Astrocyte of the spinal cord (primary cell): ENCODE data around the gene ARHGEF33.

Source experiments
- DNase-seq: peaks from one replicate; pipeline ENCODE4 v3.0.0; 2011; ENCODE audit warnings: low read depth, low spot score
- H3K4me3 ChIP-seq: 2 replicates; pipeline ENCODE4 v1.5.1; 2011; ENCODE audit warnings: low read depth, mild to moderate bottlenecking, low read length, moderate library complexity
- CTCF ChIP-seq: IDR thresholded peaks from 2 replicates; pipeline ENCODE4 v1.5.1; 2012; ENCODE audit warnings: low read depth, mild to moderate bottlenecking, low read length, inconsistent platforms
- in situ Hi-C: cut with HindIII; loops from 2 replicates; pipeline ENCODE4 v1.10.0; 2017; ENCODE audit warnings: low sequenced_read_pairs

Gene ARHGEF33

DNA sequence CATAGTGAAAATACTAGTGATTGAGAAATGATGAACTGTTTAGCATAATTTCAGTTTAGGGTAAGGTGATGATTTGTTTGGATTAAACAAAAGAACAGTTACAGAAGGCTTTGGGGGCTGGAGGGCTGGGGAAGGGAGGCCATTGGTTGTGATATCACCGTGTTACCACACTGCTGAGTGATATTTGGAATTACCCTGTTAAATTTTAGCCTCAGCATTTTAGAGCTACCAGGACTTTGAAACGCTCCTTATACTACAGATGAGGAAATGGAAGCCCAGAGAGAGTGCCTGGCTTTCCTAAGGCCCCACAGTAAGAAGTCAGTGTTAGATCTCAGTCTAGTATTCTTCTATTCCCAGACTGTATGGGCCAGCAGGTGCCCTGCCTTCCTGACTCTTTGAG, 15.6 kb downstream of the ARHGEF33 start:
- TF ChIP-seq CTCF = no peak
- no peak overlapping the region for H3K4me3 ChIP-seq
- in situ Hi-C loops = no loop called here
- DNase-seq = no peak

DNA sequence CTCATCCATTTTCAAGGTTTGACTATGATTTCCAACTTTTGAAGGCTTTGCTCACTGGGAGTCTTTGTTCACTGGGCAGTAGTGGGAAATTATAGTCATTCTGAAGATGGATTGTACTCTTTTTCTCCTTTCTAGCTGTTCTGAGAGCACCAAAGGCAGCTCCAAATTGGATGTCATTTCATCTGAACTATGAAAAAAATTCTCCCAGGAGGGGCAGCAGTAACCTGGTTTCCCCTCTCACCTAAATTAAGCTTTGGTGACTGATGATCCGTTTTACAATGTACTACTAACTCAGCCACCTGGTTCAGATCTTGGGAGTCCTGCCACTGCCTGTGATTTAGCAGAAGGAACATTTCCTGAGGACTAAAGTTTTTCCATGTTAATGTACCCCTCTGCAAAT, 17.6 kb downstream of the ARHGEF33 start:
- H3K4me3 ChIP-seq = no peak overlapping the region
- in situ Hi-C loops = no loop called here
- DNase-seq = no peak
- TF ChIP-seq CTCF = no peak

DNA sequence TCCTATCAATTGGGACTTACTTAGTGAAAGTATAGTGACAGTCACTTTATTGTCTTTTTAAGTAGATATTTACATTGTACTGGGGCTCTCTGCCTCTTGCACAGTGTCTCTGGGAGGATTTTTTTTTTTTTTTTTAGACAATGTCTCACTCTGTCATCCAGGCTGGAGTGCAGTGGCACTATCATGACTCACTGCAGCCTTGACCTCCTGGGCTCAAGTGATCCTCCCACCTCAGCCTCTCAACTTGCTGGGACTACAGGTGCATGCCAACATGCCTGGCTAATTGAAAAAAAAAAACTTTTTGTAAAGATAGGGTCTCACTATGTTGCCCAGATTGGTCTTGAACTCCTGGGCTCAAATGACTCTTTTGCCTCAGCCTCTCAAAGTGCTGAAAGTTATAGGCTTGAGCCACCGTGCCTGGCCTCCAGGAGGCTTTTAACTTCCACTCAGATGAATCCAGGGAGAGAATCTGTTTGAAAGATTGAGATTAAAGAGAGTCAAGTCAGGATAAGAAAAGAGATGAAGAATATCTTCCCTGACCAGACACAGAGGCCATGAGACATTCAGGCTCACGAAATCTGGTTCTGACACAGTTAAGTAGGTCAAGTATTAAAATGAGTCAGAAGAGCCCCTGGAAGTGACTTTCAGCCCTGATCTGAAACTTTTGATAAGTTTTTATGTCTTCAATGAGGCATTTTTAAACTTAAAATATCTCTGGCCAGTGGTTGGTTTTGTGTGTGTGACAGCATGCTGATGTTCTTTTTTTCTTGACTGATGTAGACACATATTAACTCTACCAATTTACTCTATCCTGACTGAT, 18.3 kb downstream of the ARHGEF33 start:
- no peak overlapping the region for H3K4me3 ChIP-seq
- TF ChIP-seq CTCF = no peak
- DNase-seq = no peak

DNA sequence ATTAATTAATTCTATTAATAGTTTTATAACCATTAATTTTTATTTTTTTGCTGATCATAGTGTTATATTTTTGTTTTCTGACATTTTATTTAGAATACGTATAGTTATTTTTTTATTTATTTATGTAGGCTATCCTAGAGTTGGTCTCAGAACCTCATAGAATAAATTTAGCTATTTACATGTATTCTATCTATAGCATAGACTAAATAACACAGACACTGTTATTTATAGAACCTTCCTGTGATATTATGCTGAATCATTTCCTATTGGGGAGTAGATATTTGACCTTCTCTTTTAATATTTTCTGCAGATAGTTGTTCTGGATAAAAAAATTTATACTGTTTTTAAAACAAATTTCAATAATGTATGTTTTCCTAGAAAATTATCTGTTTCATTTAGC, 20.2 kb downstream of the ARHGEF33 start:
- in situ Hi-C loops = no loop called here
- TF ChIP-seq CTCF = no peak
- no peak overlapping the region for H3K4me3 ChIP-seq
- DNase-seq = no peak

More for the DNA sequence above, 18.3 kb downstream of the ARHGEF33 start:
- in situ Hi-C loops = no loop called here

DNA sequence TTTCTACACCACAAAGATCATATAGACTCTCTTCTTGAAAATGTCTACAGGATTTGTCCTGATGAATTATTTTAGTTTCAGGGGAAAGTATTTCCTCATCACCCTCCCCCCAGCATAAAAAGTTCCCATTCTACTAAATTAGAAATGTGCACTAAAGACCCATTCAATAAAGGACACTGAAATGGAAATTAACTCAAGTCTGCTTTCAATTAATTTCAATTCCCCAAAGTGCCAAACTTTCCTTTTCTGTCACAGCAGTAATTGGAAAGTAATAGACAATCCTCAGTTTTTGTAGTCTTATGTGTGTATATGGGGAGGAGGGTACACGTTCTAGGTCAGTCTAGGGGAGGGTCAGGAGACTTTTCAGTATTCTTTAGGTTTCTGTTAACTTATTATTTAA, 21.5 kb downstream of the ARHGEF33 start:
- no peak for TF ChIP-seq CTCF
- no peak for DNase-seq
- no peak overlapping the region for H3K4me3 ChIP-seq
- in situ Hi-C loops = no loop called here

GRCh38 chr2:38912619-38913018, 22.9 kb downstream of the ARHGEF33 start:
- no peak for TF ChIP-seq CTCF
- in situ Hi-C loops = no loop called here
- no peak for DNase-seq
- H3K4me3 ChIP-seq = no peak overlapping the region
